H9 (cell line): Measurements from ENCODE around the gene ACSS2. TPM values are rescaled to one million over a fixed set of nuclear protein-coding genes. Genes with fewer than 3 reads are reported as not detected.

Source experiments
- DNase-seq: peaks from one replicate; pipeline ENCODE4 v3.0.0-alpha.2; 2017
- H2AFZ ChIP-seq: one replicate; pipeline ENCODE4 v1.6.1; 2013; ENCODE audit warnings: mild to moderate bottlenecking, low read length, control low read depth, moderate library complexity
- H2AK5ac ChIP-seq: 2 replicates; pipeline ENCODE4 v1.6.1; 2013; ENCODE audit warnings: low read length, control low read depth, mixed read lengths; ENCODE audit not compliant: insufficient read length
- H2BK120ac ChIP-seq: one replicate; pipeline ENCODE4 v1.6.1; 2013; ENCODE audit warnings: low read depth, mild to moderate bottlenecking, low read length, control low read depth, inconsistent platforms; ENCODE audit not compliant: poor library complexity, severe bottlenecking
- H2BK12ac ChIP-seq: 2 replicates; pipeline ENCODE4 v1.6.1; 2013; ENCODE audit warnings: low read length, control low read depth, mixed read lengths, low read depth; ENCODE audit not compliant: insufficient read length
- H2BK15ac ChIP-seq: 2 replicates; pipeline ENCODE4 v1.6.1; 2013; ENCODE audit warnings: low read depth, low read length, control low read depth
- H2BK20ac ChIP-seq: one replicate; pipeline ENCODE4 v1.6.1; 2013; ENCODE audit warnings: low read depth, mild to moderate bottlenecking, low read length, control low read depth, inconsistent platforms; ENCODE audit not compliant: poor library complexity, severe bottlenecking
- H2BK5ac ChIP-seq: 2 replicates; pipeline ENCODE4 v1.6.1; 2013; ENCODE audit warnings: low read length, control low read depth, mixed read lengths; ENCODE audit not compliant: insufficient read length
- H3K14ac ChIP-seq: 2 replicates; pipeline ENCODE4 v1.6.1; 2013; ENCODE audit warnings: low read length, control low read depth; ENCODE audit not compliant: insufficient read depth
- H3K18ac ChIP-seq: 2 replicates; pipeline ENCODE4 v1.6.1; 2013; ENCODE audit warnings: low read depth, mild to moderate bottlenecking, mixed read lengths, low read length, control low read depth; ENCODE audit not compliant: insufficient read length
- H3K23ac ChIP-seq: 2 replicates; pipeline ENCODE4 v1.6.1; 2013; ENCODE audit warnings: low read length, control low read depth, mixed read lengths, low read depth; ENCODE audit not compliant: insufficient read length
- H3K23me2 ChIP-seq: 2 replicates; pipeline ENCODE4 v1.6.1; 2013; ENCODE audit warnings: low read depth, mild to moderate bottlenecking, mixed read lengths, low read length, control low read depth; ENCODE audit not compliant: insufficient read length, poor library complexity, severe bottlenecking
- H3K27ac ChIP-seq: 2 replicates; pipeline ENCODE4 v1.5.1; 2013; ENCODE audit warnings: low read length, control low read depth, mixed read lengths, low read depth; ENCODE audit not compliant: insufficient read length
- H3K27me3 ChIP-seq: 2 replicates; pipeline ENCODE4 v1.6.1; 2013; ENCODE audit warnings: low read length, control low read depth, inconsistent platforms; ENCODE audit not compliant: insufficient read depth
- H3K4ac ChIP-seq: 2 replicates; pipeline ENCODE4 v1.6.1; 2013; ENCODE audit warnings: low read depth, mild to moderate bottlenecking, control low read depth, inconsistent platforms, low read length, moderate library complexity
- H3K4me1 ChIP-seq: 2 replicates; pipeline ENCODE4 v1.6.1; 2013; ENCODE audit warnings: low read length, control low read depth, inconsistent platforms; ENCODE audit not compliant: insufficient read depth
- H3K4me2 ChIP-seq: 2 replicates; pipeline ENCODE4 v1.6.1; 2013; ENCODE audit warnings: low read length, control low read depth, mixed read lengths; ENCODE audit not compliant: insufficient read length, insufficient read depth
- H3K56ac ChIP-seq: 2 replicates; pipeline ENCODE4 v1.6.1; 2013; ENCODE audit warnings: low read depth, mild to moderate bottlenecking, mixed read lengths, low read length, control low read depth; ENCODE audit not compliant: insufficient read length
- H3K79me1 ChIP-seq: 2 replicates; pipeline ENCODE4 v1.6.1; 2013; ENCODE audit warnings: low read depth, mild to moderate bottlenecking, moderate library complexity, low read length, control low read depth, inconsistent platforms; ENCODE audit not compliant: insufficient read depth, poor library complexity, severe bottlenecking
- H3K79me2 ChIP-seq: 2 replicates; pipeline ENCODE4 v1.6.1; 2013; ENCODE audit warnings: low read length, control low read depth, inconsistent platforms; ENCODE audit not compliant: insufficient read depth
- H3K9ac ChIP-seq: 2 replicates; pipeline ENCODE4 v1.6.1; 2013; ENCODE audit warnings: low read length, control low read depth, mixed read lengths; ENCODE audit not compliant: insufficient read length; ENCODE audit errors: extremely low read depth
- H3K9me3 ChIP-seq: one replicate; pipeline ENCODE4 v1.6.1; 2013; ENCODE audit warnings: low read depth, low read length, inconsistent platforms; ENCODE audit not compliant: control insufficient read depth
- H3T11ph ChIP-seq: one replicate; pipeline ENCODE4 v1.6.1; 2013; ENCODE audit warnings: mild to moderate bottlenecking, low read length, control low read depth, inconsistent platforms
- H4K20me1 ChIP-seq: one replicate; pipeline ENCODE4 v1.6.1; 2013; ENCODE audit not compliant: control insufficient read depth, insufficient read length, insufficient read depth
- H4K5ac ChIP-seq: 2 replicates; pipeline ENCODE4 v1.6.1; 2013; ENCODE audit warnings: low read depth, mild to moderate bottlenecking, mixed read lengths, low read length, control low read depth; ENCODE audit not compliant: insufficient read length
- H4K8ac ChIP-seq: replicated peaks from 2 replicates; pipeline ENCODE4 v1.6.1; 2013; ENCODE audit warnings: low read length, control low read depth, mixed read lengths, low read depth; ENCODE audit not compliant: insufficient read length
- H4K91ac ChIP-seq: 2 replicates; pipeline ENCODE4 v1.6.1; 2013; ENCODE audit warnings: low read depth, mild to moderate bottlenecking, moderate library complexity, mixed read lengths, low read length, control low read depth; ENCODE audit not compliant: insufficient read length
- H3K27ac Mint-ChIP-seq, 3 experiments: 2 replicates in 2 of 3; 3 replicates in 1 of 3; pipeline ENCODE4 v1.8.0; 2020 to 2021; ENCODE audit warnings: mixed read lengths in 3 of 3, mild to moderate bottlenecking in 1 of 3, moderate library complexity in 1 of 3
- H3K27me3 Mint-ChIP-seq: 2 replicates; pipeline ENCODE4 v1.8.0; 2021; ENCODE audit warnings: low read depth, mild to moderate bottlenecking, moderate library complexity, mixed read lengths
- H3K36me3 Mint-ChIP-seq, 3 experiments: 2 replicates in 2 of 3; 3 replicates in 1 of 3; pipeline ENCODE4 v1.8.0; 2020 to 2021; ENCODE audit warnings: low read depth in 3 of 3, mixed read lengths in 3 of 3; ENCODE audit not compliant: insufficient read depth in 1 of 3
- H3K4me1 Mint-ChIP-seq, 2 experiments: 2 replicates each; pipeline ENCODE4 v1.8.0; 2020; ENCODE audit warnings: mixed read lengths in 2 of 2
- H3K4me3 Mint-ChIP-seq, 2 experiments: 2 replicates in 1 of 2; 3 replicates in 1 of 2; pipeline ENCODE4 v1.8.0; 2020 to 2021; ENCODE audit warnings: mild to moderate bottlenecking in 2 of 2, mixed read lengths in 2 of 2, moderate library complexity in 1 of 2
- H3K9me3 Mint-ChIP-seq, 2 experiments: 2 replicates in 1 of 2; 3 replicates in 1 of 2; pipeline ENCODE4 v1.8.0; 2020; ENCODE audit warnings: mild to moderate bottlenecking in 2 of 2, mixed read lengths in 2 of 2, moderate library complexity in 1 of 2
- CTCF ChIP-seq: fragments of 200-600 bp; sonication (generic); conservative IDR thresholded peaks from 3 replicates; pipeline ENCODE4 v1.8.0; 2021; ENCODE audit warnings: antibody characterized with exemption, mild to moderate bottlenecking
- WGBS: extraction: QIAGEN DNeasy Blood & Tissue Kit; methylation state at CpG from one replicate; pipeline ENCODE4 v1.1.7; 2013; ENCODE audit warnings: missing lambda C conversion rate, low lambda C conversion rate, mixed read lengths; ENCODE audit not compliant: insufficient read length; ENCODE audit errors: extremely low coverage; 5-methylcytosine and 5-hydroxymethylcytosine counted together
- total RNA-seq: library from RNA; stranded (reverse); gene quantifications from 2 replicates; pipeline ENCODE4 v1.2.1, GENCODE V29; 2021

ACSS2 gene
- total RNA-seq, 1 experiment from 2014 or later: 15.4 TPM

DNA sequence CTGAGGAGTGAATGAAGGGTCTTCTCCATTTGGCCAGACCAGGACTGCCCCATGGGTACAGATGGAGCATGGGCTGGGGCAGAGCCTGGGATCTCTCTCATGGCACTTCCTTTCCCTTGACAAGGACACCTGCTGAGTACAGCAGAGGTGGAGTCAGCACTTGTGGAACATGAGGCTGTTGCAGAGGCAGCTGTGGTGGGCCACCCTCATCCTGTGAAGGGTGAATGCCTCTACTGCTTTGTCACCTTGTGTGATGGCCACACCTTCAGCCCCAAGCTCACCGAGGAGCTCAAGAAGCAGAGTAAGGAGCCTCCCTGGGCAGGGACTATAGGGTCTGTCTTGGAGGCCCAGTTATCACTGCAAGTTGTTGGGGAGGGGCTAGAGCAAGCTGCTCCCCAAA lies 49.6 kb downstream of the ACSS2 start:
- H4K5ac ChIP-seq: no peak overlapping the region
- H3K79me1 ChIP-seq: no peaks in the 10 kb centered on the region
- no peaks in the 10 kb centered on the region for H3K4me1 Mint-ChIP-seq
- no peaks in the 10 kb centered on the region for H3K9me3 Mint-ChIP-seq
- 0 out of 7 replicates have a peak overlapping the region, but pooled peaks of 1 of the 3 experiments have one; percentile 9 for H3K27ac Mint-ChIP-seq
- H3K4me2 ChIP-seq: no peak overlapping the region
- H3K79me2 ChIP-seq: no peaks in the 10 kb centered on the region
- H3K9me3 ChIP-seq: no peaks in the 10 kb centered on the region
- WGBS: no CpG with 5 or more reads among the region's 1 CpG
- TF ChIP-seq CTCF: no peak
- no peaks in the 10 kb centered on the region for H3K27me3 Mint-ChIP-seq
- H3K18ac ChIP-seq: no peak overlapping the region
- H2AK5ac ChIP-seq: no peak overlapping the region
- H4K20me1 ChIP-seq: no peaks in the 10 kb centered on the region
- no peak overlapping the region for H4K8ac ChIP-seq
- H3K14ac ChIP-seq: no peak overlapping the region
- H3K4ac ChIP-seq: no peak overlapping the region
- no peak overlapping the region for H2BK12ac ChIP-seq
- H3K23me2 ChIP-seq: no peaks in the 10 kb centered on the region
- H2BK5ac ChIP-seq: no peak overlapping the region
- no peak overlapping the region for H3K27ac ChIP-seq
- H2BK15ac ChIP-seq: no peak overlapping the region
- no peaks in the 10 kb centered on the region for H3K27me3 ChIP-seq
- no peak overlapping the region for H3K23ac ChIP-seq
- H3T11ph ChIP-seq: no peak overlapping the region
- H2BK120ac ChIP-seq: no peak overlapping the region
- H3K4me3 Mint-ChIP-seq: no peak overlapping the region
- peaks cover 16 to 51% (median 19%) of the 10 kb centered on the region in 3 experiments; a peak in 6 of 7 replicates for H3K36me3 Mint-ChIP-seq
- no peak overlapping the region for H3K56ac ChIP-seq
- H4K91ac ChIP-seq: no peak overlapping the region
- H2AFZ ChIP-seq: no peak overlapping the region
- H3K9ac ChIP-seq: no peak overlapping the region
- no peaks in the 10 kb centered on the region for H3K4me1 ChIP-seq
- no peak overlapping the region for H2BK20ac ChIP-seq
- no peak for DNase-seq
